Eye (tissue), 1 donor: ENCODE measurements around the gene TP53TG3D.
"Not testable (repeated sequence)": the region's sequence is repeated elsewhere in the genome, so short reads cannot be mapped to it uniquely, and the experiment has no call there.

Experiments
- DNase-seq: peaks from one replicate; pipeline ENCODE4 v3.0.0-alpha.2; 2015

The TP53TG3D gene, protein sequence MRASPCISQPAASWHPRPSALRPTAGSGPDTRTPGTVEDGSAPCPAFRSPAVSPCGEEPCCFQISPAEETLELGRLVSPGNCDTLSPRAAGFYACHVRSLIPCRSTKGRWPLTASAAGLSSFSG

DNA sequence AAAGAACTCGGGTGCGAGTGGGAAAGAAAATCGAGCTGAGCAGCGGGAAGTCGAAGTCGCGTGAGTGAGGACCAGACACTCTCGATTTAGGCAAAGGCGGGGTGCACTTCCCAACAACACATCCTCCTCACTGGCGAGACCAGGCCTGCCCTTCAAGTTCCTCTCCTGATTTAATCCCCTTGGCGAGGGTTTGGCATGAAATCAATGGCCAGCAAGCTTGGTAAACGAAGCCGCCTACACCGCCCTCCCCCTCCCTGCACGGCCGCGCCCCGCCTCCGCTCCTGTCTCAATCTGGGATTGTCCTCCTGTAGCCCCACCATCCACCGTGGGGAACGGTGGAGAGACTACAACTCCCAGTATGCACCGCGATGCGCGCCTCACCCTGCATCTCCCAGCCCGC, at the start of gene TP53TG3D:
TP53TG3D (plus strand) TSS at position 301 of the 400 bp plus-strand sequence; CDS start at position 369, 68 bp downstream.
- not testable (repeated sequence) for DNase-seq

DNA sequence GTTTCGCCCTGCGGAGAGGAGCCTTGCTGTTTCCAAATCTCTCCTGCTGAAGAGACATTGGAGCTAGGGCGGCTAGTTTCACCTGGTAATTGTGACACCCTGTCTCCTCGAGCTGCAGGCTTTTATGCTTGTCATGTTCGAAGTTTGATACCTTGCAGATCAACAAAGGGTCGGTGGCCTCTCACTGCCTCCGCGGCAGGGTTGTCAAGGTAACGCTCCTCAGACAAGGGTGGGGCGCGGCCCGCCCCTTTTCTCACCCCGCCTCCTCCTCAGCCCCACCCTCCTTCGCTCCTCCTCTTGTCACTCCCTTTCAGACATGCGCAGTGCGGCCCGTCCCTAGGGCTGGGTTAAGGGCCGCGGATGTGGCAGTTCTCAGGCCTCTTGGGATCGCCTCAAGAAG, 421 bp downstream of the TP53TG3D start:
- DNase-seq = not testable (repeated sequence)

DNA sequence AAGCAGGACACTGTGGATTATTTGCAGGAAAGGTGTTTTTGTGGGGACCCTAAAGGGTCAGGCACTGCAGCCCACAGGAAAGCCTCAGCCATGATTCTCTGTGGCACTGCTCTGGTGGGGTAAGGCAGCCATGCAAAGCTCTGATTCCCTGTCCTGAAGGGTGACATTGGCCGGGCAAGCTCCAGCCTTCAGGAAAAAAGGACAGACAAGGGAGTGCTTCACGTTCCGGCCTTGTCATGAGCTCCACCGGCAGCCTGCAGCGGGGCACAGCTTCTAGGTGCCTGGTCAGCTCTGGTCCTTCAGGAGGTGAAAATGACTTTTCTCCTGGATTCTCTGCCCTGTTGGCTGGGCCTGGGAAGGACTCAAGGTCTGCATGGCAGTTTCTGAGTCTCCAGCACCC, 8.4 kb downstream of the TP53TG3D start:
- DNase-seq = not testable (repeated sequence)

DNA sequence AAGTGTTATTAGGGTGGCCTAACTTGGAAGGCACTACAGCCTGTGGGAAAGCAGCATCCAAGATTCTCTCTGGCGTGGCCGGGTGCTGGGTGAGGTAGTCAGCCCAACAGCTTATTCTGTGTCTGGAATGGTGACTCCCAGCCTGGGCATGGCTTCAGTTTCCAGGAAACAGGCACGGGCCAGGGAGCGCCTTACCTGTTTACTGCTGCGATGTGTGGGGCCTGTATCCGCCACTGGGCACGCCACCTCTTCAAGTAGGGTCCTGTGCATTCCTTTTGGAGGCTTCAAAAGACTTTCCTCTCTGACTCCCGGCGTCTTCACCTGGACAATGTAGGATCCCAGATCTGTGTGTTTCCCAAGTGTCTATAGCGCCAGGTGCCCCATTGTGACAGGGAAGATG, 10.5 kb downstream of the TP53TG3D start:
- DNase-seq = not testable (repeated sequence)

DNA sequence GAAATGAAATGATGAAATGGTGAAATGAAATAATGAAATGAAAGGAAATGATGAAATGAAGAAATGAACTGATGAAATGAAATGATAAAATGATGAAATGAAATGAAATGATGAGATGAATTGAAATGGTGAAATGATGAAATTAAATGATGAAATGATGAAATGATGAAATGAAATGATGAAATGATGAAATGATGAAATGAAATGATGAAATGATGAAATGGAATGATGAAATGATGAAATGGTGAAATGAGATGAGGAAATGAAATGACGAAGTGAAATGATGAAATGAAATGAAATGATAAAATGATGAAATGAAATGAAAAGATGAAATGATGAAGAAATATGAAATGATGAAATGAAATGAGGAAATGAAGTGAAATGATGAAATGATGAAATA, 28.8 kb downstream of the TP53TG3D start:
- DNase-seq = not testable (repeated sequence)

DNA sequence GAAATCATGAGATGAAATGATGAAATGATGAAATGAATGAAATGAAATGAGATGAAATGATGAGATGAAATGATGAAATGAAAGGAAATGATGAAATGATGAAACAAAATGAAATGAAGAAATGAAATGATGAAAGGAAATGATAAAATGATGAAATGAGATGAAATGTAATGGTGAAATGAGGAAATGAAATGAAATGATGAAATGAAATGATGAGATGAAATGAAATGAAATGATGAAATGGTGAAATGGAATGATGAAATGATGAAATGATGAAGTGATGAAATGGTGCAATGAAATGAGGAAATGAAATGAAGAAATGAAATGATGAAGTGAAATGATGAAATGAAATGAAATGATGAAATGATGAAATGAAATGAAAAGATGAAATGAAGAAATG, 29.9 kb downstream of the TP53TG3D start:
- not testable (repeated sequence) for DNase-seq

DNA sequence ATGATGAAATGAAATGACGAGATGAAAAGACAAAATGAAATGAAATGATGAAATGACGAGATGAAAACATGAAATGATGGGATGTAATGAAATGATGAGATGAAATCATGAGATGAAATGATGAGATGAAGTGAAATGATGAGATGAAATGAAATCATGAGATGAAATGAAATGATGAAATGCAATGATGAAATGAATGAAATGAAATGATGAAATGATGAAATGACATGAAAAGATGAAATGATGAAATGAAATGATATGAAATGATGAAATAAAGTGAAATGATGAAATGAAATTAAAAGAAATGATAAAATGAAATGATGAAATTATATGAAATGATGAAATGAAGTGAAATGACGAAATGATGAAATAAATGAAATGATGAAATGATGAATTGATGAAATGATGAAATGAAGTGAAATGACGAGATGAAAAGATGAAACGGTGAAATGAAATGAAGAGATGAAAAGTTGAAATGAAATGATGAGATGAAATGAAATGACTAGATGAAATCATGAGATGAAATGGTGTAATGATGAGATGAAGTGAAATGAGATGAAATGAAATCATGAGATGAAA, 30.9 kb downstream of the TP53TG3D start:
- DNase-seq = peak; percentile 35

DNA sequence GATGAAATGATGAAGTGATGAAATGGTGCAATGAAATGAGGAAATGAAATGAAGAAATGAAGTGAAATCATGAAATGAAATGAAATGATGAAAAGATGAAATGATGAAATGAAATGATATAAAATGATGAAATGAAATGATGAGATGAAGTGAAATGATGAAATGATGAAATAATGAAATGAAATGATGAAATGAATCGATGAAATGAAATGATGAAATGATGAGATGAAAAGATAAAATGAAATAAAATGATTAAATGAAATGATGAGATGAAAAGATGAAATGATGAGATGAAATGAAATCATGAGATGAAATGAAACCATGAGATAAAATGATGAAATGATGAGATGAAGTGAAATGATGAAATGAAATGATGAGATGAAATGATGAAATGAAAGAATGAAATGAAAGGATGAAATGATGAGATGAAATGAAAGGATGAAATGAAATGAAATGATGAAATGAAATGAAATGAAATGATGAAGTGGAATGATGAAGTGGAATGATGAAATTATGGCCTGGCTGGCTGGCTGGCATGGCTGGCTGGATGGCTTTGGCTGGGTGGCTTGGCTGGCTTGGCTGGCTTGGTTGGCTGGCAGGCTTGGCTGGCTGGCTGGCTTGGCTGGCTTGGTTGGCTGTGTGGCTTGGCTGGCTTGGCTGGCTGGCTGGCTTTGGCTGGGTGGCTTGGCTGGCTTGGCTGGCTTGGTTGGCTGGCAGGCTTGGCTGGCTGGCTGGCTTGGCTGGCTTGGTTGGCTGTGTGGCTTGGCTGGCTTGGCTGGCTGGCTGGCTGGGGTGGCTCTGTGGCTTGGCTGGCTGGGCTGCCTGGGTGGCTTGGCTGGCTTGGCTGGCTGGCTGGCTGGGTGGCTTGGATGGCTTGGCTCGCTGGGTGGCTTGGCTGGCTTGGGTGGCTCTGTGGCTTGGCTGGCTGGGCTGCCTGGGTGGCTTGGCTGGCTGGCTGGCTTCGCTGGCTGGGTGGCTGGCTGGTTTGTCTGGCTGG, 32.0 kb downstream of the TP53TG3D start:
- DNase-seq = peak; percentile 1

DNA sequence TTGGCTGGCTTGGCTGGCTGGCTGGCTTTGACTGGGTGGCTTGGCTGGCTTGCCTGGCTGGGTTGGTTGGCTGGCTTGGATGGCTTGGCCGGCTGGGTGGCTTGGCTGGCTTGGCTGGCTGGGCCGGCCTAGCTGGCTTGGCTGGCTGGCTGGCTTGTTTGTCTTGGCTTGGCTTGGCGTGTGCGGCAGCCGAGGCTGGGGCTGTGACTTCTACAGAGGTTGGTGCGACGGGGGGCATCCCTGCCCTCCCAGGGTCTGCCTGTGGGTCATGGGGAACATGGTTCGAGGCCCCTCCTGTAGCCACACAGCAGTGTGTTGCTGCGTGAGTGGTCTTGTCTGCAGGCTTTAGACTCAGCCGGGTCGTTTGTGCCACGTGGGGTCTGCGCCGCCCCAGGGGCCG, 33.1 kb downstream of the TP53TG3D start:
- not testable (repeated sequence) for DNase-seq

DNA sequence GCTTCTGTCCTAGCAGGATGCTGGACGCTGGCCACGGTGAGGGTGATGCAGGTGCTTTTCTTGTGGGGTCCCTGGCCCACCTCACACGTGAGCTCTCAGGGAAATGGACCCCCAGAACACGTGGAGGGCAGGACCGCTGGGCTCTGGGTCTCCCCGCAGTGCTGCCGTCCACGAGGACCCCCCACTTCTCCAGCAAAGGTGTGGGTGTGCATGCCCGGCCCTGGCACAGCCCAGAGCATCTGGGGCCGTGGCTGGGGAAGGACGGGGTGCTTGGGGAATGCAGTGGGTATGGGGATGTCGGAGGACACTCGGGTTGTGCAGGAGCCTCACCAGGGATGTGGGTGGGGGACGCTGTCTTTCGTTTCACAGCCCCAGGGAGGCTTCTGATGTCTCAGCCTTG, 34.7 kb downstream of the TP53TG3D start:
- not testable (repeated sequence) for DNase-seq

DNA sequence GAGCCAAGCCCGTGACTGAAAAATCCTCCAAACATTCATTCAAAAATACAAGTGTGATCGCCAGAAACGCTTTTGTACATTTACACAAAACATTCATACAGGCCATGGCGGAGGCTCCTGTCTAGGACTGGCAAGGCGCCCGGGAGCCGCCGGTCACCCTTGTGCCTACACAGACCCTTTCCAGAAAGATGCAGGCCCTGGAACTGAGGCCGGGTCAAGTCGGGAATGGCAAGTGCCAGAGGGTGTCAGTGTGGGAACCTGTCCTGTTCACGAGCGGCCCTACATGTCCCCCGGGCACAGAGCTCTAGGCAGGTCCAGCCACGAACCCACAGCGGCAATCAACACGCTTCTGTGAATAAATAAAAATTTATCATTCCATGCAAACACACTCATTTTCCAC, 36.1 kb downstream of the TP53TG3D start:
- not testable (repeated sequence) for DNase-seq

DNA sequence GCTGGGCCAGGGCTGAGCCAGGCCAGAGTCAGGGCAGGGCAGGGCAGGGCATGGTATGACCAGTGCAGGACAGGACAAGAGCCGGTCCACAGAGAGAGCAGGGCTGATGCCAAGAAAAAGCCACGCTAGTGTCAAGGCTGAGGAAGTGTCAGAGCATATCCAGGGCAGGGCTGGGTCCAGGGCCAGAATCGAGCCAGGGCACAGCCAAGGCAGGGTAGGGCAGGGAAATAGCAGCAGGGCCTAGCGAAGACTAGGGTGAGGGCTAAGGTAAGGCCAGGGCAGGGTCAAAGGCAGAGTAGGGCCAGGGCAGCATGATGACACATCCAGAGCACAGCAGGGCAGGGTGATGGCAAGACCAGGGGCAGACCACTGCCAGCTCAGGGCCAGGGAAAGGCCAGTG, 49.7 kb downstream of the TP53TG3D start:
- DNase-seq = not testable (repeated sequence)
